Activated naive CD8-positive, alpha-beta T cell treated with anti-CD3 and anti-CD28 coated beads, Interleukin-2, amount 10 ng/mL, durations not matched to agents 7 days and 5 days (primary cell): ENCODE results near the gene L1TD1. TPM values are rescaled to one million over a fixed set of nuclear protein-coding genes. Genes with fewer than 3 reads are reported as not detected.

Experiments used
- ATAC-seq: fragments of 150-1000 bp; cut with Tn5 transposase; one replicate; pipeline ENCODE4 v1.10.0; 2021; ENCODE audit warnings: low read depth, moderate library complexity
- POLR2A ChIA-PET: fragments of 350-600 bp; sonication (Branson Sonifier 250); formaldehyde crosslinking; loops from one replicate; lab custom pipeline; 2021; ENCODE audit warnings: antibody characterized with exemption; lab: Charles Lee
- DNase-seq: peaks from one replicate; pipeline ENCODE4 v3.0.0; 2021
- H3K27ac Mint-ChIP-seq: one replicate; pipeline ENCODE4 v1.8.0; 2022; ENCODE audit warnings: mild to moderate bottlenecking, mixed read lengths
- H3K27me3 Mint-ChIP-seq: one replicate; pipeline ENCODE4 v1.8.0; 2022; ENCODE audit warnings: mild to moderate bottlenecking, moderate library complexity, mixed read lengths
- H3K36me3 Mint-ChIP-seq: one replicate; pipeline ENCODE4 v1.8.0; 2021; ENCODE audit warnings: mild to moderate bottlenecking, mixed read lengths
- H3K4me1 Mint-ChIP-seq: one replicate; pipeline ENCODE4 v1.8.0; 2021; ENCODE audit warnings: mixed read lengths
- H3K4me3 Mint-ChIP-seq: one replicate; pipeline ENCODE4 v1.8.0; 2022; ENCODE audit warnings: mild to moderate bottlenecking, moderate library complexity, mixed read lengths
- H3K9me3 Mint-ChIP-seq: one replicate; pipeline ENCODE4 v1.8.0; 2021; ENCODE audit warnings: mixed read lengths
- total RNA-seq, 2 experiments: library from RNA; stranded (reverse); gene quantifications; one replicate each; pipeline ENCODE4 v1.2.3, GENCODE V29; 2021

Gene L1TD1
- total RNA-seq, 2 experiments from 2014 or later: not detected

GRCh38 chr1:62250126-62250726, 55.6 kb downstream of the L1TD1 start:
- POLR2A ChIA-PET: no interaction called here

GRCh38 chr1:62259551-62259950, 64.9 kb downstream of the L1TD1 start:
- DNase-seq (no peak), ATAC-seq (no peak)
- Mint-ChIP-seq H3K9me3 (no peaks in the 10 kb centered on the region), H3K27me3 (peaks cover 5% of the 10 kb centered on the region), H3K27ac (no peak overlapping the region), H3K36me3 (no peaks in the 10 kb centered on the region), H3K4me1 (no peaks in the 10 kb centered on the region), H3K4me3 (no peak overlapping the region)
- POLR2A ChIA-PET: no interaction called here

More at GRCh38 chr1:62250126-62250726, 55.6 kb downstream of the L1TD1 start:
- Mint-ChIP-seq H3K36me3 (no peaks in the 10 kb centered on the region), H3K4me3 (no peak overlapping the region), H3K27me3 (no peaks in the 10 kb centered on the region), H3K27ac (no peak overlapping the region), H3K9me3 (no peaks in the 10 kb centered on the region), H3K4me1 (no peaks in the 10 kb centered on the region)
- DNase-seq (no peak), ATAC-seq (no peak)

- no peaks in the 10 kb centered on the region for H3K4me1 Mint-ChIP-seq
- no peaks in the 10 kb centered on the region for H3K36me3 Mint-ChIP-seq
- H3K9me3 Mint-ChIP-seq: no peaks in the 10 kb centered on the region
- H3K27me3 Mint-ChIP-seq: peaks cover 5% of the 10 kb centered on the region
- POLR2A ChIA-PET: no interaction called here
- H3K27ac Mint-ChIP-seq: no peak overlapping the region
- no peak for DNase-seq
- no peak for ATAC-seq
- no peak overlapping the region for H3K4me3 Mint-ChIP-seq
These were observed 66.0 kb downstream of the L1TD1 start for GRCh38 chr1:62260688-62261087.

Other genes starting within 250 kb of the L1TD1 start
- gene KANK4, start 124.6 kb downstream of the L1TD1 start, total RNA-seq: not detected
- gene USP1, start 242.2 kb downstream of the L1TD1 start, total RNA-seq: 10 to 100 TPM; 67.7 to 68.4 TPM